Measurements from ENCODE around the gene SLC16A12. TPM values are rescaled to one million over a fixed set of nuclear protein-coding genes. Genes with fewer than 3 reads are reported as not detected.

The SLC16A12 gene
- total and polyA plus RNA-seq, 2 donors from 2014 or later, result 19.0 to 38.8 TPM

- no peaks in the 10 kb centered on the region for H3K4me1 ChIP-seq (ENCODE audit: control insufficient read depth in 2 of 3, insufficient read depth in 2 of 3, low read depth in 1 of 3, low read length in 3 of 3)
- FAIRE-seq (no peak), DNase-seq (no peak)
- H3K9ac ChIP-seq (ENCODE audit: low read length in 3 of 3), result no peak overlapping the region
- intact Hi-C loops (cut with DNase I), result no loop called here
- no peaks in the 10 kb centered on the region for H3K27me3 ChIP-seq (ENCODE audit: control insufficient read depth, insufficient read depth, low read length)
- no peak overlapping the region for H3K4me3 ChIP-seq (ENCODE audit: low read length in 3 of 3)
- TF ChIP-seq CTCF (IDR thresholded peaks at IDR 0.05; ENCODE audit: borderline replicate concordance, extremely low read depth, insufficient read depth), result no peak
- no peaks in the 10 kb centered on the region for H3K9me3 ChIP-seq (ENCODE audit: control insufficient read depth in 2 of 3, insufficient read depth in 1 of 3, low read length in 3 of 3)
- no peak overlapping the region for H3K27ac ChIP-seq (ENCODE audit: low read depth in 2 of 2, low read length in 2 of 2)
- H3K36me3 ChIP-seq (ENCODE audit: control insufficient read depth in 2 of 3, insufficient read depth in 3 of 3, low read length in 3 of 3), result no peaks in the 10 kb centered on the region
Observed at GRCh38 chr10:89543841-89544240, 8.4 kb upstream of the SLC16A12 start.

DNA sequence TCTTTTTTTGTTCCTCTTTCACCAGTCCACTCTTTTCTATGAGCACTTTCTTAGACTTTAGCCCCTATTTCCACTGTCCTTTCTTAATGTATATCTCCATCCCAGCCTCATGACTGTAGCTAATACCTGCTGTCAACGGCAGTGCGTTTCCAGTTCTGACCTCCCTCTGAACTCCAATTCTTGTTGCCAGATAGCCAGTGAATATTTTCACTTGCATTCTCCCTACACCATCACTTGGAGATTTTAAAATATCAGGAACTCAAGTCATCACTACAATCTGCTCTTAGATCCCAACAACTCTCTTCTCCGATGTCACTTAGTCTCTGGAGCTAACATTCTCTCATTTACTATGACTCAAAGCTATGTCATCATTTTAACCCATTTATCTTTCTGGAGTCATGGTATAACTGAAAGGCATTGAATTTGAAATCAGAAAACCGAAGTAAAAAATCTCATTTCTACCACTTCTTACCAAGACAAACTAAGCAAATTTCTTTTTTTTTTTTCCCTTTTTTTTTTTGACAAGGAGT, 5.1 kb upstream of the SLC16A12 start:
- H3K9ac ChIP-seq (ENCODE audit: low read length in 3 of 3), result no peak overlapping the region
- DNase-seq (no peak), FAIRE-seq (no peak)
- intact Hi-C loops (cut with DNase I), result no loop called here
- H3K9me3 ChIP-seq (ENCODE audit: control insufficient read depth in 2 of 3, insufficient read depth in 1 of 3, low read length in 3 of 3), result no peaks in the 10 kb centered on the region
- H3K27me3 ChIP-seq (ENCODE audit: control insufficient read depth, insufficient read depth, low read length), result no peaks in the 10 kb centered on the region
- no peaks in the 10 kb centered on the region for H3K36me3 ChIP-seq (ENCODE audit: control insufficient read depth in 2 of 3, insufficient read depth in 3 of 3, low read length in 3 of 3)
- H3K27ac ChIP-seq (ENCODE audit: low read depth in 2 of 2, low read length in 2 of 2), result no peak overlapping the region
- TF ChIP-seq CTCF (IDR thresholded peaks at IDR 0.05; ENCODE audit: borderline replicate concordance, extremely low read depth, insufficient read depth), result no peak
- H3K4me3 ChIP-seq (ENCODE audit: low read length in 3 of 3), result no peak overlapping the region
- peaks cover 0 to 5% (median 4%) of the 10 kb centered on the region in 3 donors for H3K4me1 ChIP-seq (ENCODE audit: control insufficient read depth in 2 of 3, insufficient read depth in 2 of 3, low read depth in 1 of 3, low read length in 3 of 3)

GRCh38 chr10:89537364-89537763, 2.0 kb upstream of the SLC16A12 start:
- DNase-seq (peak in 3 of 5 donors; percentile 28 to 72 (median 66)), FAIRE-seq (no peak)
- Histone ChIP-seq H3K4me1 (ENCODE audit: control insufficient read depth in 2 of 3, insufficient read depth in 2 of 3, low read depth in 1 of 3, low read length in 3 of 3) (peaks cover 0 to 6% (median 5%) of the 10 kb centered on the region in 3 donors), H3K9ac (ENCODE audit: low read length in 3 of 3) (no peak overlapping the region), H3K4me3 (ENCODE audit: low read length in 3 of 3) (peak overlapping the region in 1 of 3 donors; percentile 1), H3K27ac (ENCODE audit: low read depth in 2 of 2, low read length in 2 of 2) (peak overlapping the region; percentile 46 to 82), H3K36me3 (ENCODE audit: control insufficient read depth in 2 of 3, insufficient read depth in 3 of 3, low read length in 3 of 3) (no peaks in the 10 kb centered on the region), H3K27me3 (ENCODE audit: control insufficient read depth, insufficient read depth, low read length) (peaks cover 13% of the 10 kb centered on the region), H3K9me3 (ENCODE audit: control insufficient read depth in 2 of 3, insufficient read depth in 1 of 3, low read length in 3 of 3) (no peaks in the 10 kb centered on the region)
- TF ChIP-seq CTCF (IDR thresholded peaks at IDR 0.05; ENCODE audit: borderline replicate concordance, extremely low read depth, insufficient read depth), result no peak
- intact Hi-C loops (cut with DNase I), result no loop called here

DNA sequence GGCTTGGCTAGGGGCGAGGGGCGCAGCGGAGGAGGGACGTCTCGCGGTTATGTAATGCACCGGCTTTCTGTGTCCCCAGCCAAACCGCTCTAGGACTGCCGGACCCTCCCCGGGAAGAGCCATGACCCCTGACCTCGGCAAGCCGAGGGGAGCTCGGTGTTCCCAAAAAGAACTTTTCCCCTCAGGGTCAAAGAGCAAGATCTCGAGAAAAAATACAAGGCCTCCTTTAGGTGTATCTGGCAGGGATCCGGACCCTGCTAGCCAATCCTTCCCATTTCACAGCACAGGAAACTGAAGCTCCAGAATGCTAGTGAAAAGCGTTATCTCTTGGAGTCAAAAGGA, 590 bp upstream of the SLC16A12 start:
- TF ChIP-seq CTCF (IDR thresholded peaks at IDR 0.05; ENCODE audit: borderline replicate concordance, extremely low read depth, insufficient read depth), result no peak
- Histone ChIP-seq H3K9ac (ENCODE audit: low read length in 3 of 3) (peak overlapping the region in 1 of 3 donors; percentile 63), H3K9me3 (ENCODE audit: control insufficient read depth in 2 of 3, insufficient read depth in 1 of 3, low read length in 3 of 3) (no peaks in the 10 kb centered on the region), H3K27me3 (ENCODE audit: control insufficient read depth, insufficient read depth, low read length) (peaks cover 13% of the 10 kb centered on the region), H3K27ac (ENCODE audit: low read depth in 2 of 2, low read length in 2 of 2) (peak overlapping the region; percentile 84 to 95), H3K4me3 (ENCODE audit: low read length in 3 of 3) (peak overlapping the region in 2 of 3 donors; percentile 3 to 55), H3K36me3 (ENCODE audit: control insufficient read depth in 2 of 3, insufficient read depth in 3 of 3, low read length in 3 of 3) (peaks cover 0 to 2% (median 0%) of the 10 kb centered on the region in 3 donors), H3K4me1 (ENCODE audit: control insufficient read depth in 2 of 3, insufficient read depth in 2 of 3, low read depth in 1 of 3, low read length in 3 of 3) (peaks cover 0 to 8% (median 5%) of the 10 kb centered on the region in 3 donors)
- DNase-seq (no peak), FAIRE-seq (no peak)
- intact Hi-C loops (cut with DNase I), result no loop called here
